K562 (cell line): ENCODE results near the gene ATM. TPM values are rescaled to one million over a fixed set of nuclear protein-coding genes. Genes with fewer than 3 reads are reported as not detected.

Experiments
- ATAC-seq: fragments of 200-7000 bp; cut with Tn5 transposase; 3 replicates; pipeline ENCODE4 v1.9.1; 2020; ENCODE audit warnings: moderate library complexity
- BruUV-seq: library from RNA; stranded (reverse); fragments of 400-500 nt; replicated peaks from 2 replicates; lab custom pipeline; 2021; lab: Mats Ljungman, UMichigan
- CTCF ChIA-PET: fragments of 300-600 bp; formaldehyde crosslinking; extraction: SDS; loops from one replicate; lab custom pipeline; 2021; ENCODE audit warnings: low intra/inter-chr PET ratio; lab: Yijun Ruan, JAX
- POLR2A ChIA-PET: fragments of 300-600, 350-650 bp; sonication (Branson Sonifier 250); formaldehyde crosslinking; extraction: SDS; loops from one replicate; lab custom pipeline; 2021; ENCODE audit warnings: antibody characterized with exemption, inconsistent platforms; lab: Yijun Ruan, JAX
- DNase-seq, 4 experiments: peaks; one replicate each; pipeline versions ENCODE4 v3.0.0 to v3.0.0-alpha.2; 2011 to 2018; ENCODE audit warnings: low spot score in 3 of 4, mixed read lengths in 3 of 4; ENCODE audit errors: extremely low read depth in 1 of 4
- FAIRE-seq: peaks from 2 replicates; lab custom pipeline; 2011; peaks lifted over from hg19 to GRCh38; lab: Jason Lieb, UNC
- H2AFZ ChIP-seq: 2 replicates; pipeline ENCODE4 v1.6.0; 2011; ENCODE audit warnings: low read depth, low read length, control low read depth, inconsistent platforms
- H3K27ac ChIP-seq: fragments of 200-600 bp; 3 replicates; pipeline ENCODE4 v1.8.0; 2011; ENCODE audit warnings: low read depth, mild to moderate bottlenecking, control low read depth, inconsistent platforms, low read length, moderate library complexity, mixed read lengths; ENCODE audit errors: extremely low read depth
- H3K27me3 ChIP-seq, 2 experiments: fragments of 300-600 bp in 1 of 2; 2 replicates in 1 of 2; 3 replicates in 1 of 2; pipeline versions ENCODE4 v1.6.0 to v1.8.0; 2011; ENCODE audit warnings: inconsistent platforms in 2 of 2, low read length in 2 of 2, mild to moderate bottlenecking in 1 of 2, mixed read lengths in 1 of 2, moderate library complexity in 1 of 2; ENCODE audit not compliant: control insufficient read depth in 2 of 2, insufficient read depth in 2 of 2
- H3K36me3 ChIP-seq: fragments of 300-600 bp; 3 replicates; pipeline ENCODE4 v1.8.0; 2011; ENCODE audit warnings: mild to moderate bottlenecking, low read length, inconsistent platforms; ENCODE audit not compliant: control insufficient read depth, insufficient read depth
- H3K4me1 ChIP-seq, 2 experiments: fragments of 200-600 bp in 1 of 2; replicated peaks in 1 of 2; 2 replicates in 1 of 2; 3 replicates in 1 of 2; pipeline versions ENCODE4 v1.5.1 to v1.8.0; 2011; ENCODE audit warnings: inconsistent platforms in 2 of 2, low read length in 2 of 2, mild to moderate bottlenecking in 1 of 2, mixed read lengths in 1 of 2, moderate library complexity in 1 of 2; ENCODE audit not compliant: control insufficient read depth in 2 of 2, insufficient read depth in 2 of 2
- H3K4me2 ChIP-seq: 2 replicates; pipeline ENCODE4 v1.6.1; 2011; ENCODE audit warnings: low read length, control low read depth, inconsistent platforms, mixed read lengths; ENCODE audit not compliant: insufficient read depth
- H3K4me3 ChIP-seq: fragments of 200-600 bp; sonication (generic), shearing (Covaris generic); 2 replicates; pipeline ENCODE4 v1.5.1; 2016; ENCODE audit warnings: control low read depth, inconsistent platforms
- H3K79me2 ChIP-seq: fragments of 200-600 bp; 3 replicates; pipeline ENCODE4 v1.8.0; 2011; ENCODE audit warnings: low read length, inconsistent platforms; ENCODE audit not compliant: control insufficient read depth, insufficient read depth
- H3K9ac ChIP-seq, 2 experiments: 2 replicates each; pipeline versions ENCODE4 v1.6.0 to v1.6.1; 2011; ENCODE audit warnings: low read depth in 2 of 2, low read length in 2 of 2, control low read depth in 1 of 2, inconsistent platforms in 1 of 2, mild to moderate bottlenecking in 1 of 2, mixed read lengths in 1 of 2; ENCODE audit not compliant: insufficient read depth in 1 of 2
- H3K9me1 ChIP-seq: one replicate; pipeline ENCODE4 v1.6.0; 2011; ENCODE audit warnings: inconsistent platforms, mild to moderate bottlenecking, low read length, moderate library complexity; ENCODE audit not compliant: control insufficient read depth, insufficient read depth
- H3K9me3 ChIP-seq: replicated peaks from 2 replicates; pipeline ENCODE4 v1.5.1; 2011; ENCODE audit warnings: low read depth, low read length, inconsistent platforms; ENCODE audit not compliant: control insufficient read depth, insufficient read depth
- H4K20me1 ChIP-seq: replicated peaks from 2 replicates; pipeline ENCODE4 v1.6.1; 2011; ENCODE audit warnings: low read length, inconsistent platforms, mixed read lengths; ENCODE audit not compliant: control insufficient read depth, insufficient read depth
- BRCA1 ChIP-seq, 2 experiments: fragments of 450-650 bp in 1 of 2; sonication (generic) in 1 of 2; formaldehyde crosslinking in 1 of 2; IDR thresholded peaks; 2 replicates each; pipeline versions ENCODE4 v1.5.0 to v1.6.1; 2017 to 2020; ENCODE audit warnings: mild to moderate bottlenecking in 1 of 2, missing genetic modification reagents in 1 of 2
- CXXC5 ChIP-seq: fragments of 250-450 bp; sonication (Bioruptor Pico); IDR thresholded peaks from 2 replicates; pipeline ENCODE4 v1.8.0; 2022; ENCODE audit warnings: inconsistent platforms, mild to moderate bottlenecking, moderate library complexity
- EGR1 ChIP-seq: fragments of 450-650 bp; conservative IDR thresholded peaks from 2 replicates; pipeline ENCODE4 v1.6.1; 2017; ENCODE audit warnings: mild to moderate bottlenecking
- MCM2 ChIP-seq: fragments of 450-650 bp; IDR thresholded peaks from 2 replicates; pipeline ENCODE4 v1.6.1; 2017; ENCODE audit warnings: low read depth, mild to moderate bottlenecking
- MIER1 ChIP-seq: fragments of 450-650 bp; IDR thresholded peaks from 2 replicates; pipeline ENCODE4 v1.6.1; 2016; ENCODE audit warnings: antibody characterized with exemption, mild to moderate bottlenecking, low read depth
- NR2C2 ChIP-seq, 2 experiments: fragments of 200-800 bp in 1 of 2; sonication (Bioruptor generic) in 1 of 2; sonication (generic) in 1 of 2; formaldehyde crosslinking in 1 of 2; IDR thresholded peaks; 2 replicates each; pipeline versions ENCODE4 v1.6.1 to v1.8.0; 2016 to 2022; ENCODE audit warnings: mild to moderate bottlenecking in 1 of 2, missing compliant biosample characterization in 1 of 2, missing genetic modification characterization in 1 of 2, missing genetic modification reagents in 1 of 2
- NUFIP1 ChIP-seq: fragments of 450-650 bp; IDR thresholded peaks from 2 replicates; pipeline ENCODE4 v1.6.1; 2018; ENCODE audit not compliant: partially characterized antibody
- POLR2B ChIP-seq: fragments of 450-650 bp; IDR thresholded peaks from 2 replicates; pipeline ENCODE4 v1.6.1; 2018; ENCODE audit warnings: low read depth; ENCODE audit not compliant: partially characterized antibody
- PTBP1 ChIP-seq: fragments of 200-400 bp; formaldehyde crosslinking; IDR thresholded peaks from 2 replicates; pipeline ENCODE4 v1.6.1; 2017; ENCODE audit warnings: low read depth, low read length
- PTRF ChIP-seq: fragments of 450-650 bp; IDR thresholded peaks from 2 replicates; pipeline ENCODE4 v1.6.1; 2016; ENCODE audit warnings: mild to moderate bottlenecking, missing genetic modification characterization, missing compliant biosample characterization
- TCF7L2 ChIP-seq: fragments of 150-350 bp; IDR thresholded peaks from 2 replicates; pipeline ENCODE4 v1.6.1; 2016; ENCODE audit warnings: low read depth, mild to moderate bottlenecking, low read length, moderate library complexity
- ZNF764 ChIP-seq: fragments of 250-450 bp; sonication (Bioruptor Pico); IDR thresholded peaks from 2 replicates; pipeline ENCODE4 v1.4.0; 2020; ENCODE audit warnings: low read depth, mild to moderate bottlenecking, moderate library complexity
- WGBS: fragments of 100-300 bp; shearing (Covaris generic); methylation state at CpG from one replicate; pipeline ENCODE4 v1.1.6; 2016; ENCODE audit warnings: low coverage, mixed read lengths; ENCODE audit not compliant: insufficient coverage; ENCODE audit errors: missing lambda C conversion rate; 5-methylcytosine and 5-hydroxymethylcytosine counted together
- in situ Hi-C: fragments of 300-500 bp; cut with MboI; formaldehyde crosslinking; loops from 4 replicates; pipeline ENCODE4 v1.15.0; 2018; ENCODE audit warnings: inconsistent platforms, mixed read lengths
- intact Hi-C: fragments of 100-400 bp; cut with micrococcal nuclease; formaldehyde crosslinking; loops from 2 replicates; pipeline ENCODE4 v1.14.2; 2022
- polyA plus RNA-seq, 8 experiments: library from polyadenylated mRNA; depleted of rRNA in 4 of 8; stranded (reverse) in 5 of 8; unstranded in 3 of 8; fragments of >200 nt; fragmentation: Nextera tagmentation in 2 of 8; fragmentation: Illumina TruSeq in 1 of 8; extraction: Ambion mirVana in 2 of 8; extraction: Trizol in 1 of 8; gene quantifications; 2 replicates each; pipeline versions ENCODE4 v1.2.1 to v1.2.3, GENCODE V29; 2011 to 2014; ENCODE audit warnings: inconsistent platforms in 1 of 8, missing spikeins in 1 of 8
- total RNA-seq, 7 experiments: library from RNA; depleted of rRNA in 6 of 7; stranded (reverse); fragments of >200 nt in 6 of 7; fragmentation: Illumina TruSeq in 2 of 7; extraction: Trizol in 2 of 7; gene quantifications; 2 replicates each; pipeline versions ENCODE4 v1.2.1 to v1.2.3, GENCODE V29; 2011 to 2021; ENCODE audit warnings: low replicate concordance in 1 of 7
- TF ChIP-seq, protein P1 (sequence below): fragments of 450-650 bp; formaldehyde crosslinking; IDR thresholded peaks from 2 replicates; pipeline ENCODE4 v1.4.0; 2022; ENCODE audit warnings: missing genetic modification characterization

ATM gene
- total and polyA plus RNA-seq, 9 of the 15 experiments (the other 6 are each of a cell fraction or from before 2014, with no cell fraction given): 8.3 to 46.8 (median 26.2) TPM

DNA sequence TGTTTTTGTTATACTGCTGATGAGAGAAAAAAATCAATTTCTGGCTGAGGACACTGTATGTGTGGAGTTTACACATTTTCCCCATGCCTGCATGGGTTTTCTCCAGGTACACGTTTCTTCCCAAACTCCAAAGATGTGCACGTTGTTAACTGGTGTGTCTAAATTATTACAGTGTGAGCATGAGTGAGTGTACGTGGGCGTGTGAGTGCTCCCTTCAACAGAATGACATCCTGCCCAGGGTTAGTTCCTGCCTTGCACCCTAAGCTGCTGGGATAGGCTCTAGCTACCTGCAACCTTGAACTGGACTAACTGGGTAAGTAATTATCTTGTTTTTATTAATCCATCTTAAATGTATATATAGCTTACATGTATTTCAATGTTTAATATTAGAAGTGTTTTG, 5.9 kb upstream of the ATM start:
- POLR2A ChIA-PET: interaction anchor here (0.7 kb wide), 1 partner anchor 205 kb away, joined by 3 read pairs; no protein-coding TSS in a partner anchor
- peak in 1 of 4 experiments; percentile 21 for DNase-seq

More for the DNA sequence above, 5.9 kb upstream of the ATM start:
- TF ChIP-seq MCM2 (no peak), MIER1 (no peak), NR2C2 (CRISPR knock-in tag; IDR thresholded peaks at IDR 0.05) (no peak), NR2C2 (tag; IDR thresholded peaks at IDR 0.05) (no peak), PTRF (tag) (no peak), EGR1 (peak; percentile 72), ZNF764 (CRISPR knock-in tag) (no peak), PTBP1 (no peak), NUFIP1 (no peak), TCF7L2 (no peak), CXXC5 (no peak), POLR2B (peak; percentile 42), BRCA1 (IDR thresholded peaks at IDR 0.05) (no peak), BRCA1 (CRISPR knock-in tag; IDR thresholded peaks at IDR 0.05) (no peak)
- TF ChIP-seq, protein P1, sequence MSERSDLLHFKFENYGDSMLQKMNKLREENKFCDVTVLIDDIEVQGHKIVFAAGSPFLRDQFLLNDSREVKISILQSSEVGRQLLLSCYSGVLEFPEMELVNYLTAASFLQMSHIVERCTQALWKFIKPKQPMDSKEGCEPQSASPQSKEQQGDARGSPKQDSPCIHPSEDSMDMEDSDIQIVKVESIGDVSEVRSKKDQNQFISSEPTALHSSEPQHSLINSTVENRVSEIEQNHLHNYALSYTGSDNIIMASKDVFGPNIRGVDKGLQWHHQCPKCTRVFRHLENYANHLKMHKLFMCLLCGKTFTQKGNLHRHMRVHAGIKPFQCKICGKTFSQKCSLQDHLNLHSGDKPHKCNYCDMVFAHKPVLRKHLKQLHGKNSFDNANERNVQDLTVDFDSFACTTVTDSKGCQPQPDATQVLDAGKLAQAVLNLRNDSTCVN (CRISPR knock-in tag): no peak
- H3K9ac ChIP-seq: no peak overlapping the region
- intact Hi-C loops: no loop called here
- no peak overlapping the region for H3K4me2 ChIP-seq
- peaks cover 21% of the 10 kb centered on the region for H4K20me1 ChIP-seq
- no peak overlapping the region for H3K4me3 ChIP-seq
- in situ Hi-C loops: no loop called here
- no peaks in the 10 kb centered on the region for H3K9me1 ChIP-seq
- BruUV-seq: no TSS peak
- no peak overlapping the region for H2AFZ ChIP-seq
- WGBS: 49% methylated on average over 4 of the region's 4 CpGs
- ATAC-seq (no peak), FAIRE-seq (no peak)
- no peaks in the 10 kb centered on the region for H3K27me3 ChIP-seq
- H3K27ac ChIP-seq: peak overlapping the region; percentile 8; the same call in 1 of the 3 replicates
- no peaks in the 10 kb centered on the region for H3K9me3 ChIP-seq
- peaks cover 96% of the 10 kb centered on the region for H3K79me2 ChIP-seq
- CTCF ChIA-PET: interaction anchor here (0.6 to 0.7 kb wide), 2 partner anchors 17 to 496 kb away, joined by 3 read pairs; no protein-coding TSS in a partner anchor
- H3K4me1 ChIP-seq: peaks cover 7 to 31% of the 10 kb centered on the region in 2 experiments
- peaks cover 67% of the 10 kb centered on the region for H3K36me3 ChIP-seq
